KBM-7 (cell line): Measurements from ENCODE around the gene OR2F1.
A peak's percentile ranks its signal among the peaks of the same experiment; 100 is the strongest.
"Not testable (repeated sequence)": the region's sequence is repeated elsewhere in the genome, so short reads cannot be mapped to it uniquely, and the experiment has no call there.

ENCODE experiments used
- DNase-seq: peaks from one replicate; pipeline ENCODE4 v3.0.0-alpha.2; 2015
- in situ Hi-C: fragments of 300-500 bp; cut with MboI; formaldehyde crosslinking; loops from 2 replicates; pipeline ENCODE4 v1.14.3; 2020; ENCODE audit warnings: low sequenced_read_pairs, low pct_unique_long_range_greater_than_20kb, mixed read lengths

OR2F1 gene

GRCh38 chr7:144000020-144000419 lies 45.4 kb downstream of the OR2F1 start, which contains the start of gene OR6B1:
TSS of gene OR6B1 (plus strand) at chr7:144000320. CDS start at chr7:144003997, 3,677 bp downstream.
- DNase-seq = no peak
- in situ Hi-C loops = no loop called here

GRCh38 chr7:144001543-144001942 lies 46.9 kb downstream of the OR2F1 start:
- in situ Hi-C loops = no loop called here

DNA sequence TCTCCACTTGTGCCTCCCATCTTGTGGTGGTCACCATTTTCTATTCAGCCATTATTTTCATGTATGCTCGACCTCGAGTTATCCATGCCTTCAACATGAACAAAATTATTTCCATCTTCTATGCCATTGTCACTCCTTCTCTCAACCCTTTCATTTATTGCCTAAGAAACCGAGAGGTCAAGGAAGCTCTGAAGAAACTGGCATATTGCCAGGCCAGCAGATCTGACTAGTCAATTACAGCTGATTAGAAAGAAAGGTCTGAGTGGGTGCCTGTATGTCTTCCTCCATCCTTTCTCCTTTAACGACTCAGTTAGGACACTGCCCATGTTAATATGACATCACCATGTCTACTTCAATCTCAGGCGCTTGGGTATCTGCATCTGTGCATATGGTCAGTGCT lies 50.1 kb downstream of the OR2F1 start:
- DNase-seq = no peak
- in situ Hi-C loops = no loop called here

More at GRCh38 chr7:144001543-144001942, 46.9 kb downstream of the OR2F1 start:
- DNase-seq = no peak

DNA sequence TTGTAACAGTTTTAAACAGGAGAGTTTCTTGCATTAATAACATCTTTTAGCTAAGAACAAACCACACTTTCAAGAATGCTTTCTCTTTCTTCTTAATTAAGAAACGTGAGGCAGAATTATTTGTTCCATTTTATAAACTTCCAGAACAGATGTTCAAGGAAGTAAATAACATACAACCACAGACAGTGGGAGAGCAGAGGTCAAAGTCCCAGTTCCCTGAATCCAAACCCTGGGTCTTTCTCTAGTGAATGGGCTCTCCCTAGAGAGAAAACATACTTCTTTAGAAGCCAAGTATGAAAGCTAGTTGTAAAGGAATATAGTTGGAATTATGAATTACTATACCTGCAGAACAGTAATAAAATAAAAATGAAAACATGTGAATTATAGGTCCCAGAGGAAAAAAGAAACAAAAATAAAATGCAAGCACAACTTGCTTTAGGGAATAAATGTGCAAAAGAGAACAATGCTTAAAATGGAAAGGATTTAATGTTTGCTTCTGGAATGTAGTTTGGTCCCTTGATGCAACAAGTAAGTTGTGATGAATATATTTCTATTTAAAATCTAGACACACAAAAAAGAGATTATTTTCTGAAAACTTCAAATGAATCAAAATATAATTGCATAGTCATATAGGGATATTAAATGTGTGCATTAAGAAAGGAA lies 51.5 kb downstream of the OR2F1 start:
- in situ Hi-C loops = no loop called here
- DNase-seq = no peak

- in situ Hi-C loops = no loop called here
- no peak for DNase-seq
Measured at GRCh38 chr7:144006692-144007042, 52.0 kb downstream of the OR2F1 start.

GRCh38 chr7:144009361-144009760 lies 54.7 kb downstream of the OR2F1 start:
- no peak for DNase-seq
- in situ Hi-C loops = no loop called here

GRCh38 chr7:144010061-144010460 lies 55.4 kb downstream of the OR2F1 start:
- in situ Hi-C loops = not testable (repeated sequence)
- peak; percentile 40 for DNase-seq

- DNase-seq, in situ Hi-C loops: not testable (repeated sequence)
Measured at GRCh38 chr7:144010821-144011220, 56.2 kb downstream of the OR2F1 start.

GRCh38 chr7:144011458-144012230 lies 57.0 kb downstream of the OR2F1 start:
- peak; percentile 9 for DNase-seq
- in situ Hi-C loops = no loop called here
